NCI-H2171 (cell line): ENCODE data around the gene GDPD3.

Experiments used
- DNase-seq: peaks from one replicate; lab custom pipeline; 2025; lab: John Stamatoyannopoulos, UW

GDPD3 gene

GRCh38 chr16:30077656-30078055 lies 35.7 kb downstream of the GDPD3 start:
- DNase-seq: no peak

DNA sequence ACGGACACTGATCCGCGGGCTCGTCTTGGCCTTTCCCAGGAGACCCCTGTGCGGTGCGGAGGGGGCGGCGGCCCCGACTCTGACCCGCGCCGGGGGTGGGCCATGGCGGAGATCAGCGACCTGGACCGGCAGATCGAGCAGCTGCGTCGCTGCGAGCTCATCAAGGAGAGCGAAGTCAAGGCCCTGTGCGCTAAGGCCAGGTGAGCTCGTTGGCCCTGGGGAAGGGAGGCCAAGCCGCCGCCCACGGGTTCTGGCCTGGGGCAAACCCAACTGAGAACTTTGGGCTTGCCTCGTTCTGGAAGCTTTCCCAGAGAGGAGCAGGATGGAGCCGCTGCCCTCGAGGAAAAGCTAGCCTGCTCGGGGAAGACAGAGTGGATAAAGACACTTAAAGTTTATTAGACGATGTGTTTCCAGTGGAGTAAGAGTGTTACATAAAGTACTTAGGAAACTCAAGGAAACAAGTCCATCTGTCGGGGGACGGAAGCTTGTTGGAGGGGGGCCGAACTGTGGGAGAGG lies 37.0 kb downstream of the GDPD3 start:
- DNase-seq: no peak

DNA sequence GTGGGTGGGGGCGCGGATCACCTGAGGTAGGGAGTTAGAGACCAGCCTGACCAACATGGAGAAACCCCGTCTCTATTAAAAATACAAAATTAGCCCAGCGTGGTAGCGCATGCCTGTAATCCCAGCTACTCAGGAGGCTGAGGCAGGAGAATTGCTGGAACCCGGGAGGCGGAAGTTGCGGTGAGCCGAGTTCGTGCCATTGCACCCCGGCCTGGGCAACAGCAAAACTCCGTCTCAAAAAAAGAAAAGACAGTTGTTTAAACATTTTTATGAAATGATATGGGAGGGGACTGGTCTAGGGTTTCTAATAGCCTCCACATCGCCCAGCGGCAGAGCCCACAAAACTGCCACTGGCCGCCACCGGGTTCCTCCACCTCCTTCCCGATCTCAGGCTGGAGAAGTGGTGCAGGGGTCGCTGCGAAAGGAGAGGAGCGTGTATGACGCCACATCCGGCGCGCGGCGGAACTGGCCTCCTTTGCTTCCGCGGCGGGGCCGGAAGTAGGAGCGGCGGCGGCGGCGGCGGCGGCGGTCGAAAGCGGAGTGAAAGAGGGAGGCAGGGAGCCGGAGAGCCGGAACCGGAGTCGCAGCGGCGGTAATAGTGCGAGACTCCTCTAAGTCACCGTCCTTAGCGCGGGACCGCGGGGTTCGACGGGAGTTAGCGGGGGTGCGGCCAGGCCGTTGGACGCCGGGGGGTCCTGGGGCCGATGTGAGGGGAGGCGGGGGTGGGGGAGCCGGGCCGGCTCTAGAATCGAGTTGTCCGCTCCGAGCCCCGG lies 37.6 kb downstream of the GDPD3 start, which contains the start of gene PPP4C:
PPP4C (plus strand) TSS at position 492 of the 773 bp plus-strand sequence. CDS start 384 bp downstream, outside the sequence.
- peak; percentile 81 for DNase-seq

GRCh38 chr16:30070490-30070889 lies 42.8 kb downstream of the GDPD3 start:
- DNase-seq: no peak

- no peak for DNase-seq
These were observed 43.5 kb downstream of the GDPD3 start for GRCh38 chr16:30069611-30070462.

- DNase-seq: no peak
These were observed 44.4 kb downstream of the GDPD3 start for GRCh38 chr16:30068750-30069610.

- no peak for DNase-seq
These were observed 45.0 kb downstream of the GDPD3 start for GRCh38 chr16:30068333-30068732.

- no peak for DNase-seq
These were observed 45.8 kb downstream of the GDPD3 start for GRCh38 chr16:30067584-30067916.

DNA sequence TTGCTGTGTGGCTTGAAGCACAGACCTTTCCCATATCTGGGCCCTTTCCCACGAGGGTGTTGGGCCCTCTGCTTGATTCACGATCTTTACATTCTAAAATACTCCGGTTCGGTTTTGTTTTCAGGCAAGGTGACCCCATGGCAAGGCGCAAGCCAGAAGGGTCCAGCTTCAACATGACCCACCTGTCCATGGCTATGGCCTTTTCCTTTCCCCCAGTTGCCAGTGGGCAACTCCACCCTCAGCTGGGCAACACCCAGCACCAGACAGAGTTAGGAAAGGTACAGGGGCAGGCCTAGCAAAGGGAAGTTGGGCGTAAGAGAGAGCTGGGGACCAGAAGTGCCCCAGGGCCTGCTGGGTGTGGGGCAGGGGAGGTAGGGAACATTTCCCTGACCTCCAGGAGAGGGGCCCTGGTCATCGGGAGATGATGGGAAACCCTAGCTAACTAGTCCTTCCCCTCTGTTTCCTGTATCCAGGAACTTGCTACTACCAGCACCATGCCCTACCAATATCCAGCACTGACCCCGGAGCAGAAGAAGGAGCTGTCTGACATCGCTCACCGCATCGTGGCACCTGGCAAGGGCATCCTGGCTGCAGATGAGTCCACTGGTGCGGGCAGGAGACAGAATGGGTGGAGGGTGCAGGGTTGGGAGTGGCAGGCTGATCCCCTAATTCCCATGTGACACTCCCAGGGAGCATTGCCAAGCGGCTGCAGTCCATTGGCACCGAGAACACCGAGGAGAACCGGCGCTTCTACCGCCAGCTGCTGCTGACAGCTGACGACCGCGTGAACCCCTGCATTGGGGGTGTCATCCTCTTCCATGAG lies 46.4 kb downstream of the GDPD3 start:
- no peak for DNase-seq

- no peak for DNase-seq
These were observed 47.2 kb downstream of the GDPD3 start for GRCh38 chr16:30065943-30066760.

GRCh38 chr16:30065102-30065942 lies 48.0 kb downstream of the GDPD3 start, which contains the start of gene ALDOA:
Gene ALDOA (plus strand): TSS chr16:30065760. CDS start chr16:30066898, 1,138 bp downstream.
- peak; percentile 95 for DNase-seq

DNA sequence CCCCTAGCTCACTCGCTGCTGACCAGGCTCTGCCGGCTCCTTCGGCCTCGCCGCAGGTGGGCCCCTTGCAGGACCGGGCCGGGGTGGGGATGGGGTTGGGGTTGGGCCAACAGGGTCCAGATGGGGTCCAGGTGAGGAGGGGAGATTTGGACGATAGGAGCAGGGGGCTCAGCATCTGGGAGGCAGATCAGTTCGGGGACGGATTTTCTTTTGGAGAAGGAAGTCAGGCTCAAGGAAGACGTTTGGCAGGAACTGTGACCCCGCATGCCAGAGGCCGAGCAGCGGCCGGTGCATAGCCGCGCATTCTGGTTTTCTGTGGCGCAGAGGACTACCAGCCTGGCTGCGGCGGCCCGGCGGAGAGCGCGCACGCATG lies 48.6 kb downstream of the GDPD3 start:
- no peak for DNase-seq

- peak; percentile 66 for DNase-seq
These were observed 49.2 kb downstream of the GDPD3 start for GRCh38 chr16:30063893-30064728.

- DNase-seq: no peak
These were observed 50.0 kb downstream of the GDPD3 start for GRCh38 chr16:30063278-30063892.

GRCh38 chr16:30060836-30061554 lies 52.3 kb downstream of the GDPD3 start:
- DNase-seq: no peak

GRCh38 chr16:30060346-30060745 lies 53.0 kb downstream of the GDPD3 start:
- no peak for DNase-seq

DNA sequence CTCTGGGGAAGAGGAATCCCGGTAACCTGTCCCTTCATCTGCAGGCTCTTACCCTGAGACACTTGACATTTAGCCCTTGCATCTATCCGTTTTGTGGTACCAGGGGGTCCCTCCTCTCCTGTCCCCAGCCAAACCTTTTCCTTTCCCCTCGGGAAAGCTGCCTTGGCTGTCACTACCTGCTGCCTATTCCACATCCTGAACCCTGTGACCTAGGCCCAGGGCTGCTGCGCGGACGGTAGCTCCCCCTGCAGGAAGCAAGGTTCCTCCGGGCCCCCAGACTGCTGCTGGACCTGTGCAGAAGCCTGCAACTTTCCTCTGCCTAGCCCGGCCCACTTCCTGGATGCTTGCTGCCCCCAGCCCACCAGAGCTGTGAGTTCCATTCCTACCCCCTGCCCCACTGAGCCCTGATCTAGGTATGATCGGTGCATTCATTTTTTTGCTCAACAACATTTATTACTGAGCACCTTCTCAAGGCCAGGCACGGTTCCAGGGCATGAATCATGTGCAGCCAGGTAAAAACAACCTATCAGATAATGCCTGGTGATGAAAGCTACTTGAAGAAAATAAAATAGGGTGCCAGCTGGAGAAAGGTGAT lies 58.3 kb downstream of the GDPD3 start:
- peak; percentile 58 for DNase-seq
